Measurements from ENCODE around the gene DMXL2.
A peak's percentile ranks its signal among the peaks of the same experiment; 100 is the strongest.

DMXL2 gene

DNA sequence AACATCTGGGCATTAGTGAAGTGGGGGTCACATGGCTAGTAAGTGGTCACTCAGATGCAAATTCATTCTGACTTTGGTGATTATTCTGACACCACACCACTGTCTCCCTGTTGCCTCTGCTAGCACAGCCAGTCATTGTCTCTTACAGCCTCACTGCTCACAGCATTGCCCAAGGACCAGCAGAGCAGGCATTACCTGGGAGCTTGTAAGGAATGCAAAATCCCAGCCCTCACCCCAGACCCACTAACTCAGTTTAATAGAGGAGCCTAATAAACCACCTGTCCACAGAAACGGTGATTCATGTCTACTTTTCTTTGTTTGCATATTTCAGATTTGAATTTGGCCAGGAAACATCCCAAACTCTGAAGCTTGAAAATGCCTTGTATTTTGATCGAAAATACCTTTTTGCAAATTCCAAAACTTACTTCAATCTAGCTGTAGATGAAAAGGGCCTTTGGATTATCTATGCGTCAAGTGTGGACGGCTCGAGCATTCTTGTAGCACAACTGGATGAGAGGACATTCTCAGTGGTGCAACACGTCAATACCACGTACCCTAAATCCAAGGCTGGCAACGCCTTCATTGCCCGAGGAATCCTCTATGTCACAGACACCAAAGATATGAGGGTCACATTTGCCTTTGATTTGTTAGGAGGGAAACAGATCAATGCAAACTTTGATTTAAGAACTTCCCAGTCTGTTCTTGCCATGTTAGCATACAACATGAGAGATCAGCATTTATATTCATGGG, 218.4 kb downstream of the DMXL2 start:
- no peak for ATAC-seq

DNA sequence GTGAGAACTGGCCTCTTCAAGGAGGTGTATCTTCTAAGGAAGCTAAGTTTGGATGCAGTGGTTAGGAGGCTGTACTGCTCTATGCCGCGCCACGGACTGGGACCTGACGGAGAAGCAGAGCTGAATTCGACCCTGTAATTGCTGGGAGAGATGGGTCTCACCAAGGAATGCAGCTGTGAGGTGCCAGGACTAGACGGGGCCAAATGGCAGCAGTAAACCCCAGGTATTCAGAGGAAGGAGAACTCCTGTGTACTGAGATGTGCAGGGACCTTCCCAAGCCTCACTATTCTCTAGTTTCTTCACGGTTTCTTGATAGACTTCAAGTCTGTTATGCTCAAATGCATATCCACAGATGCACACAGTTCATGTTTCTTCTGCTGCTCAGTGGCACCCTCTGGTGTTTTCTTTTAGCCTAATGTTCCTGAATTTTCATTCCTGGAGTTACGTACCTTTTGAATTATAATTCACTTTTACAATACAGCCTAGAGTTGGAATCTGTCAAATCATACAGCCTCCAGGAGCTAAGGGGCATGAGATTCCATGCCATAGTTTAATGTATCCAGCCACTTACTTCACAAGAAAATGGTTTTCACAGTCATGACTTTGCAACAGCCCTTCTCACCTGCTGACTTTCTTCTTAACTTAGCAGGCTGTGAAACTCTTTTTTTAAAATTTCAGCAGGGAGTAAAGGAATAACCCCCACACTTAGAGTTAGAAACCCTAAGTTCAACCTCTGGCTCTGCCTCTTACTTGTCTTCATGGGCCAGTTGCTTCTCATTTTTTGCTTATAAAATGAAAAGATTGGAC, 219.3 kb downstream of the DMXL2 start:
- TF ChIP-seq POU6F1 (CRISPR knock-in tag; IDR thresholded peaks at IDR 0.05; ENCODE audit: borderline replicate concordance, low read depth) = no peak
- no peak for TF ChIP-seq GLIS3 (CRISPR knock-in tag; IDR thresholded peaks at IDR 0.05)
- TF ChIP-seq, protein P1, sequence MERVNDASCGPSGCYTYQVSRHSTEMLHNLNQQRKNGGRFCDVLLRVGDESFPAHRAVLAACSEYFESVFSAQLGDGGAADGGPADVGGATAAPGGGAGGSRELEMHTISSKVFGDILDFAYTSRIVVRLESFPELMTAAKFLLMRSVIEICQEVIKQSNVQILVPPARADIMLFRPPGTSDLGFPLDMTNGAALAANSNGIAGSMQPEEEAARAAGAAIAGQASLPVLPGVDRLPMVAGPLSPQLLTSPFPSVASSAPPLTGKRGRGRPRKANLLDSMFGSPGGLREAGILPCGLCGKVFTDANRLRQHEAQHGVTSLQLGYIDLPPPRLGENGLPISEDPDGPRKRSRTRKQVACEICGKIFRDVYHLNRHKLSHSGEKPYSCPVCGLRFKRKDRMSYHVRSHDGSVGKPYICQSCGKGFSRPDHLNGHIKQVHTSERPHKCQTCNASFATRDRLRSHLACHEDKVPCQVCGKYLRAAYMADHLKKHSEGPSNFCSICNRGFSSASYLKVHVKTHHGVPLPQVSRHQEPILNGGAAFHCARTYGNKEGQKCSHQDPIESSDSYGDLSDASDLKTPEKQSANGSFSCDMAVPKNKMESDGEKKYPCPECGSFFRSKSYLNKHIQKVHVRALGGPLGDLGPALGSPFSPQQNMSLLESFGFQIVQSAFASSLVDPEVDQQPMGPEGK (CRISPR knock-in tag; IDR thresholded peaks at IDR 0.05; ENCODE audit: borderline replicate concordance) = no peak
- no peak for TF ChIP-seq ZNF8 (CRISPR knock-in tag; IDR thresholded peaks at IDR 0.05)
- no peak for TF ChIP-seq CSDC2 (CRISPR knock-in tag; IDR thresholded peaks at IDR 0.05)
- no peak for TF ChIP-seq ZNF565 (CRISPR knock-in tag; conservative IDR thresholded peaks at IDR 0.05; ENCODE audit: low read depth)
- TF ChIP-seq, protein P2, sequence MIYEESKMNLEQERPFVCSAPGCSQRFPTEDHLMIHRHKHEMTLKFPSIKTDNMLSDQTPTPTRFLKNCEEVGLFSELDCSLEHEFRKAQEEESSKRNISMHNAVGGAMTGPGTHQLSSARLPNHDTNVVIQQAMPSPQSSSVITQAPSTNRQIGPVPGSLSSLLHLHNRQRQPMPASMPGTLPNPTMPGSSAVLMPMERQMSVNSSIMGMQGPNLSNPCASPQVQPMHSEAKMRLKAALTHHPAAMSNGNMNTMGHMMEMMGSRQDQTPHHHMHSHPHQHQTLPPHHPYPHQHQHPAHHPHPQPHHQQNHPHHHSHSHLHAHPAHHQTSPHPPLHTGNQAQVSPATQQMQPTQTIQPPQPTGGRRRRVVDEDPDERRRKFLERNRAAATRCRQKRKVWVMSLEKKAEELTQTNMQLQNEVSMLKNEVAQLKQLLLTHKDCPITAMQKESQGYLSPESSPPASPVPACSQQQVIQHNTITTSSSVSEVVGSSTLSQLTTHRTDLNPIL (CRISPR knock-in tag; IDR thresholded peaks at IDR 0.05; ENCODE audit: low read depth) = no peak
- no peak for TF ChIP-seq TCF4 (CRISPR knock-in tag; IDR thresholded peaks at IDR 0.05; ENCODE audit: borderline replicate concordance)
- no peak for TF ChIP-seq ZNF70 (CRISPR knock-in tag; IDR thresholded peaks at IDR 0.05)
- no peak for TF ChIP-seq ESRRG (CRISPR knock-in tag; IDR thresholded peaks at IDR 0.05)
- no peak for TF ChIP-seq CSRNP3 (CRISPR knock-in tag; IDR thresholded peaks at IDR 0.05)
- TF ChIP-seq TOX (CRISPR knock-in tag; IDR thresholded peaks at IDR 0.05; ENCODE audit: borderline replicate concordance) = no peak
- no peak for TF ChIP-seq PPARA (CRISPR knock-in tag; IDR thresholded peaks at IDR 0.05; ENCODE audit: borderline replicate concordance)
- no peak for TF ChIP-seq OSR1 (CRISPR knock-in tag; IDR thresholded peaks at IDR 0.05)
- TF ChIP-seq ZFP3 (CRISPR knock-in tag; IDR thresholded peaks at IDR 0.05) = no peak
- no peak for TF ChIP-seq ZFP30 (CRISPR knock-in tag; IDR thresholded peaks at IDR 0.05)
- no peak for TF ChIP-seq RARB (CRISPR knock-in tag; IDR thresholded peaks at IDR 0.05)
- peak; percentile 78 for ATAC-seq

More for the DNA sequence above, 218.4 kb downstream of the DMXL2 start:
- TF ChIP-seq ISL1 (CRISPR knock-in tag; IDR thresholded peaks at IDR 0.05) (no peak), ESRRG (CRISPR knock-in tag; IDR thresholded peaks at IDR 0.05) (no peak), ZFP30 (CRISPR knock-in tag; IDR thresholded peaks at IDR 0.05) (no peak), CSRNP3 (CRISPR knock-in tag; IDR thresholded peaks at IDR 0.05) (no peak), ARNTL (CRISPR knock-in tag; IDR thresholded peaks at IDR 0.05; ENCODE audit: borderline replicate concordance, low read depth) (no peak)
- TF ChIP-seq, protein P2 (CRISPR knock-in tag; IDR thresholded peaks at IDR 0.05; ENCODE audit: low read depth) = no peak

Measured in SK-N-SH treated with all-trans-retinoic acid at 6 μM for 48 hours (cell line).